ENCODE data around the gene AOAH.

DNA sequence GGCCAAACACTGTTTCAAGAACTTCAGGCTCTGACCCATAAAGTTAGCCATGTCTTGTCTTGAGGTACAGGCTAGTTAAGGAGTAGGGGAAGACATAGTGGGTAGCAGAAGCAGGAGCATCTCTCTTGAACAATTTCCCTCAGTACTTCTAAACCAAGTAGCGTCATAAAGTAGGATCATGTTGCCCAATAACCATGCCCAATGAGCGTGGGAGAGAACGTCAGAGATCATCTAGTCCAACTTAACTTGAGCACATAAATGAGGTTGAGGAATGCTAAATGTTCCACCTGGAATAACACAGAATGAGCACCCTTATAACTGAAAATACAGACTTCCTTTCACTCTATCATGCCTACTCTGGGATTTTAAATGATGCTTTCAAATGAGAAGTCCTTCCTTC lies 134.9 kb downstream of the AOAH start:
- TF ChIP-seq, protein P1, sequence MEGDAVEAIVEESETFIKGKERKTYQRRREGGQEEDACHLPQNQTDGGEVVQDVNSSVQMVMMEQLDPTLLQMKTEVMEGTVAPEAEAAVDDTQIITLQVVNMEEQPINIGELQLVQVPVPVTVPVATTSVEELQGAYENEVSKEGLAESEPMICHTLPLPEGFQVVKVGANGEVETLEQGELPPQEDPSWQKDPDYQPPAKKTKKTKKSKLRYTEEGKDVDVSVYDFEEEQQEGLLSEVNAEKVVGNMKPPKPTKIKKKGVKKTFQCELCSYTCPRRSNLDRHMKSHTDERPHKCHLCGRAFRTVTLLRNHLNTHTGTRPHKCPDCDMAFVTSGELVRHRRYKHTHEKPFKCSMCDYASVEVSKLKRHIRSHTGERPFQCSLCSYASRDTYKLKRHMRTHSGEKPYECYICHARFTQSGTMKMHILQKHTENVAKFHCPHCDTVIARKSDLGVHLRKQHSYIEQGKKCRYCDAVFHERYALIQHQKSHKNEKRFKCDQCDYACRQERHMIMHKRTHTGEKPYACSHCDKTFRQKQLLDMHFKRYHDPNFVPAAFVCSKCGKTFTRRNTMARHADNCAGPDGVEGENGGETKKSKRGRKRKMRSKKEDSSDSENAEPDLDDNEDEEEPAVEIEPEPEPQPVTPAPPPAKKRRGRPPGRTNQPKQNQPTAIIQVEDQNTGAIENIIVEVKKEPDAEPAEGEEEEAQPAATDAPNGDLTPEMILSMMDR (IDR thresholded peaks at IDR 0.05; ENCODE audit: insufficient read depth, low read length): no peak
- TF ChIP-seq POLR2AphosphoS5 (IDR thresholded peaks at IDR 0.05; ENCODE audit: low read depth) (no peak), SPI1 (IDR thresholded peaks at IDR 0.05; ENCODE audit: borderline replicate concordance, low read depth) (no peak)
- TF ChIP-seq, protein P2, sequence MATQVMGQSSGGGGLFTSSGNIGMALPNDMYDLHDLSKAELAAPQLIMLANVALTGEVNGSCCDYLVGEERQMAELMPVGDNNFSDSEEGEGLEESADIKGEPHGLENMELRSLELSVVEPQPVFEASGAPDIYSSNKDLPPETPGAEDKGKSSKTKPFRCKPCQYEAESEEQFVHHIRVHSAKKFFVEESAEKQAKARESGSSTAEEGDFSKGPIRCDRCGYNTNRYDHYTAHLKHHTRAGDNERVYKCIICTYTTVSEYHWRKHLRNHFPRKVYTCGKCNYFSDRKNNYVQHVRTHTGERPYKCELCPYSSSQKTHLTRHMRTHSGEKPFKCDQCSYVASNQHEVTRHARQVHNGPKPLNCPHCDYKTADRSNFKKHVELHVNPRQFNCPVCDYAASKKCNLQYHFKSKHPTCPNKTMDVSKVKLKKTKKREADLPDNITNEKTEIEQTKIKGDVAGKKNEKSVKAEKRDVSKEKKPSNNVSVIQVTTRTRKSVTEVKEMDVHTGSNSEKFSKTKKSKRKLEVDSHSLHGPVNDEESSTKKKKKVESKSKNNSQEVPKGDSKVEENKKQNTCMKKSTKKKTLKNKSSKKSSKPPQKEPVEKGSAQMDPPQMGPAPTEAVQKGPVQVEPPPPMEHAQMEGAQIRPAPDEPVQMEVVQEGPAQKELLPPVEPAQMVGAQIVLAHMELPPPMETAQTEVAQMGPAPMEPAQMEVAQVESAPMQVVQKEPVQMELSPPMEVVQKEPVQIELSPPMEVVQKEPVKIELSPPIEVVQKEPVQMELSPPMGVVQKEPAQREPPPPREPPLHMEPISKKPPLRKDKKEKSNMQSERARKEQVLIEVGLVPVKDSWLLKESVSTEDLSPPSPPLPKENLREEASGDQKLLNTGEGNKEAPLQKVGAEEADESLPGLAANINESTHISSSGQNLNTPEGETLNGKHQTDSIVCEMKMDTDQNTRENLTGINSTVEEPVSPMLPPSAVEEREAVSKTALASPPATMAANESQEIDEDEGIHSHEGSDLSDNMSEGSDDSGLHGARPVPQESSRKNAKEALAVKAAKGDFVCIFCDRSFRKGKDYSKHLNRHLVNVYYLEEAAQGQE (IDR thresholded peaks at IDR 0.05; ENCODE audit: insufficient replicate concordance, low read depth): no peak
